Endothelial cell of umbilical vein (primary cell): ENCODE measurements around the gene RNF186. TPM values are rescaled to one million over a fixed set of nuclear protein-coding genes. Genes with fewer than 3 reads are reported as not detected.

Experiments
- BruUV-seq: library from RNA; stranded (reverse); fragments of 400-500 nt; replicated peaks from 2 replicates; lab custom pipeline; 2021; lab: Mats Ljungman, UMichigan
- CTCF ChIA-PET: fragments of 300-600, 350-600 bp; sonication (Branson Sonifier 250); formaldehyde crosslinking; loops from one replicate; lab custom pipeline; 2021; ENCODE audit warnings: antibody characterized with exemption, inconsistent platforms; lab: Charles Lee
- POLR2A ChIA-PET: fragments of 300-600, 350-600 bp; sonication (Branson Sonifier 250); formaldehyde crosslinking; loops from one replicate; lab custom pipeline; 2021; ENCODE audit warnings: antibody characterized with exemption, inconsistent platforms; lab: Charles Lee
- DNase-seq: peaks from one replicate; pipeline ENCODE4 v3.0.0-alpha.2; 2011; ENCODE audit warnings: low read depth, low spot score
- FAIRE-seq: peaks from 2 replicates; lab custom pipeline; 2011; peaks lifted over from hg19 to GRCh38; lab: Jason Lieb, UNC
- H2AFZ ChIP-seq: 2 replicates; pipeline ENCODE4 v1.6.0; 2012; ENCODE audit warnings: low read depth, low read length, control low read depth, inconsistent platforms
- H3K27ac ChIP-seq: 2 replicates; pipeline ENCODE4 v1.5.1; 2011; ENCODE audit warnings: low read depth, mild to moderate bottlenecking, control low read depth, low read length, moderate library complexity; ENCODE audit not compliant: insufficient read depth
- H3K27me3 ChIP-seq, 2 experiments: 2 replicates each; pipeline versions ENCODE4 v1.6.0 to v1.6.1; 2011; ENCODE audit warnings: low read length in 2 of 2, mixed read lengths in 1 of 2; ENCODE audit not compliant: control insufficient read depth in 2 of 2, insufficient read depth in 2 of 2
- H3K36me3 ChIP-seq, 2 experiments: 2 replicates in 1 of 2; 3 replicates in 1 of 2; pipeline ENCODE4 v1.5.1; 2011; ENCODE audit warnings: low read length in 2 of 2, mild to moderate bottlenecking in 1 of 2, moderate library complexity in 1 of 2; ENCODE audit not compliant: control insufficient read depth in 2 of 2, insufficient read depth in 2 of 2; ENCODE audit errors: extremely low read depth in 1 of 2
- H3K4me1 ChIP-seq: 3 replicates; pipeline ENCODE4 v1.5.1; 2011; ENCODE audit warnings: mild to moderate bottlenecking, low read length; ENCODE audit not compliant: control insufficient read depth, insufficient read depth; ENCODE audit errors: extremely low read depth
- H3K4me2 ChIP-seq: 2 replicates; pipeline ENCODE4 v1.6.1; 2011; ENCODE audit warnings: low read length, control low read depth, mixed read lengths; ENCODE audit not compliant: insufficient read depth
- H3K4me3 ChIP-seq, 3 experiments: fragments of 200-600 bp in 1 of 3; sonication (generic), shearing (Covaris generic) in 1 of 3; replicated peaks in 1 of 3; 2 replicates each; pipeline ENCODE4 v1.5.1; 2011 to 2016; ENCODE audit warnings: control low read depth in 3 of 3, low read length in 3 of 3, mild to moderate bottlenecking in 2 of 3, inconsistent platforms in 1 of 3, low read depth in 1 of 3, moderate library complexity in 1 of 3; ENCODE audit not compliant: insufficient read depth in 1 of 3
- H3K79me2 ChIP-seq: 2 replicates; pipeline ENCODE4 v1.6.0; 2012; ENCODE audit warnings: low read length, inconsistent platforms; ENCODE audit not compliant: control insufficient read depth, insufficient read depth
- H3K9ac ChIP-seq: replicated peaks from 2 replicates; pipeline ENCODE3; 2011; ENCODE audit warnings: low read length, control low read depth; ENCODE audit not compliant: insufficient read depth; ENCODE audit errors: extremely low read depth
- H3K9me1 ChIP-seq: replicated peaks from 3 replicates; pipeline ENCODE4 v1.6.0; 2011; ENCODE audit warnings: mild to moderate bottlenecking, low read length; ENCODE audit not compliant: control insufficient read depth, insufficient read depth; ENCODE audit errors: extremely low read depth
- H3K9me3 ChIP-seq: replicated peaks from 2 replicates; pipeline ENCODE4 v1.5.1; 2012; ENCODE audit warnings: low read length, inconsistent platforms; ENCODE audit not compliant: control insufficient read depth, insufficient read depth
- H4K20me1 ChIP-seq: replicated peaks from 2 replicates; pipeline ENCODE3; 2011; ENCODE audit warnings: mild to moderate bottlenecking, low read length; ENCODE audit not compliant: control insufficient read depth, insufficient read depth; ENCODE audit errors: extremely low read depth
- CTCF ChIP-seq, 2 donors: IDR thresholded peaks; 1 replicate in 1 of 2; 2 replicates in 1 of 2; pipeline ENCODE4 v1.5.1; 2011; ENCODE audit warnings: low read length in 2 of 2, mild to moderate bottlenecking in 2 of 2, moderate library complexity in 2 of 2, control low read depth in 1 of 2, inconsistent platforms in 1 of 2, low read depth in 1 of 2; ENCODE audit not compliant: insufficient read depth in 1 of 2; ENCODE audit errors: extremely low read depth in 1 of 2
- EZH2 ChIP-seq: IDR thresholded peaks from 2 replicates; pipeline ENCODE4 v1.6.1; 2012; ENCODE audit warnings: borderline replicate concordance, low read depth, mild to moderate bottlenecking, moderate library complexity, low read length, inconsistent platforms; ENCODE audit not compliant: severe bottlenecking
- FOS ChIP-seq: IDR thresholded peaks from 2 replicates; pipeline ENCODE4 v1.6.1; 2011; ENCODE audit warnings: mild to moderate bottlenecking, low read length, moderate library complexity, borderline replicate concordance; ENCODE audit not compliant: insufficient read depth
- GATA2 ChIP-seq: IDR thresholded peaks from 2 replicates; pipeline ENCODE4 v1.7.0; 2011; ENCODE audit warnings: low read depth, mild to moderate bottlenecking, moderate library complexity, mixed read lengths, low read length; ENCODE audit not compliant: insufficient read length, insufficient read depth
- JUN ChIP-seq: IDR thresholded peaks from 2 replicates; pipeline ENCODE4 v1.6.1; 2011; ENCODE audit warnings: borderline replicate concordance, low read depth; ENCODE audit not compliant: insufficient read length, insufficient read depth
- MAX ChIP-seq: IDR thresholded peaks from 2 replicates; pipeline ENCODE4 v1.6.1; 2011; ENCODE audit not compliant: insufficient read depth, insufficient read length
- MYC ChIP-seq: IDR thresholded peaks from one replicate; pipeline ENCODE4 v1.6.1; 2011; ENCODE audit warnings: mild to moderate bottlenecking, low read depth, low read length
- POLR2A ChIP-seq: IDR thresholded peaks from 2 replicates; pipeline ENCODE4 v1.6.1; 2012; ENCODE audit warnings: low read depth, mild to moderate bottlenecking, control low read depth, low read length
- POLR2AphosphoS5 ChIP-seq: IDR thresholded peaks from 2 replicates; pipeline ENCODE4 v1.6.1; 2012; ENCODE audit warnings: low read depth, mild to moderate bottlenecking, control low read depth, low read length, moderate library complexity; ENCODE audit not compliant: insufficient read depth
- dilution Hi-C: fragments of 300-500 bp; cut with MboI; formaldehyde crosslinking; loops from one replicate; pipeline ENCODE4 v1.15.0; 2019; ENCODE audit warnings: low sequenced_read_pairs; ENCODE audit not compliant: extremely low pct_ligation_motif_present
- intact Hi-C: fragments of 100-400 bp; cut with micrococcal nuclease; formaldehyde crosslinking; loops from one replicate; pipeline ENCODE4 v1.10.0; 2022
- polyA plus RNA-seq, 4 experiments: library from polyadenylated mRNA; depleted of rRNA in 3 of 4; stranded (reverse) in 3 of 4; unstranded in 1 of 4; fragments of >200 nt; gene quantifications; 2 replicates each; pipeline versions ENCODE4 v1.2.1 to v1.2.3, GENCODE V29; 2011 to 2012; ENCODE audit warnings: missing spikeins in 1 of 4
- total RNA-seq: library from RNA; stranded (reverse); gene quantifications from 2 replicates; pipeline ENCODE4 v1.2.3, GENCODE V29; 2021

Gene RNF186
- total and polyA plus RNA-seq, 2 donors (not counting 3 experiments of a cell fraction or from before 2014, with no cell fraction given) = not detected

GRCh38 chr1:19770436-19771190 is 44.5 kb downstream of the RNF186 start:
- POLR2A ChIA-PET = no interaction called here
- intact Hi-C loops = no loop called here
- Histone ChIP-seq H3K4me1 (peaks cover 10% of the 10 kb centered on the region), H3K79me2 (no peaks in the 10 kb centered on the region), H2AFZ (no peak overlapping the region), H3K9me3 (no peaks in the 10 kb centered on the region), H3K4me2 (no peak overlapping the region), H3K9ac (no peak overlapping the region), H3K27ac (no peak overlapping the region), H3K9me1 (no peaks in the 10 kb centered on the region), H3K4me3 (no peak overlapping the region), H4K20me1 (no peaks in the 10 kb centered on the region), H3K36me3 (no peaks in the 10 kb centered on the region), H3K27me3 (no peaks in the 10 kb centered on the region)
- no peak for DNase-seq
- dilution Hi-C loops = no loop called here
- CTCF ChIA-PET = interaction anchor here (0.6 to 1.4 kb wide), 2 partner anchors 8 to 81 kb away, joined by 3 to 5 read pairs; no protein-coding TSS in a partner anchor
- TF ChIP-seq FOS (no peak), CTCF (IDR thresholded peaks at IDR 0.05; ENCODE audit: extremely low read depth in 1 of 2, insufficient read depth in 1 of 2, low read depth in 1 of 2, low read length in 2 of 2) (no peak), POLR2A (no peak), EZH2 (no peak), GATA2 (no peak), MAX (no peak), JUN (no peak), POLR2AphosphoS5 (no peak), MYC (no peak)
- no TSS peak for BruUV-seq
- FAIRE-seq = no peak
